HCT116 (cell line): Measurements from ENCODE around the gene FBXL17. TPM values are rescaled to one million over a fixed set of nuclear protein-coding genes. Genes with fewer than 3 reads are reported as not detected.

ENCODE experiments used
- ATAC-seq: fragments of 200-7000 bp; cut with Tn5 transposase; 2 replicates; pipeline ENCODE4 v1.9.1; 2020; ENCODE audit warnings: mild to moderate bottlenecking, moderate library complexity
- BruUV-seq: library from RNA; stranded (reverse); fragments of 400-500 nt; replicated peaks from 2 replicates; lab custom pipeline; 2021; lab: Mats Ljungman, UMichigan
- CTCF ChIA-PET: fragments of 300-600 bp; sonication (Branson Sonifier 250); formaldehyde crosslinking; loops from one replicate; lab custom pipeline; 2021; ENCODE audit warnings: antibody characterized with exemption; lab: Charles Lee
- POLR2A ChIA-PET: fragments of 300-600, 350-600 bp; sonication (Branson Sonifier 250); formaldehyde crosslinking; loops from one replicate; lab custom pipeline; 2021; ENCODE audit warnings: antibody characterized with exemption; lab: Charles Lee
- RAD21 ChIA-PET, 2 experiments: fragments of 300-600 bp; sonication (Branson Sonifier 250); formaldehyde crosslinking; loops; one replicate each; lab custom pipeline; 2023; ENCODE audit warnings: low total read pairs in 2 of 2; ENCODE audit not compliant: uncharacterized antibody in 2 of 2, unreplicated experiment in 2 of 2, low non-redundant PET in 1 of 2; lab: Charles Lee
- DNase-seq: peaks from one replicate; pipeline ENCODE4 v3.0.0-alpha.2; 2010; ENCODE audit warnings: low read depth, low spot score
- H2AFZ ChIP-seq: fragments of 200-600 bp; shearing (Covaris generic), sonication (generic); 2 replicates; pipeline ENCODE4 v1.6.1; 2017; ENCODE audit warnings: low read depth, mixed run types, mixed read lengths, antibody characterized with exemption, low read length; ENCODE audit not compliant: poor library complexity, severe bottlenecking
- H3K27ac ChIP-seq: 2 replicates; pipeline ENCODE4 v1.5.1; 2012; ENCODE audit warnings: low read depth, low read length
- H3K27me3 ChIP-seq: fragments of 200-600 bp; sonication (generic); 2 replicates; pipeline ENCODE4 v1.6.1; 2016; ENCODE audit warnings: mixed run types, low read length, mixed read lengths; ENCODE audit not compliant: insufficient read depth
- H3K36me3 ChIP-seq, 2 experiments: fragments of 200-500 bp in 1 of 2; fragments of 200-600 bp in 1 of 2; sonication (Bioruptor generic) in 1 of 2; sonication (generic) in 1 of 2; 2 replicates each; pipeline versions ENCODE4 v1.5.1 to v1.6.1; 2014 to 2016; ENCODE audit warnings: low read length in 2 of 2, inconsistent platforms in 1 of 2, mixed read lengths in 1 of 2, mixed run types in 1 of 2; ENCODE audit not compliant: insufficient read depth in 2 of 2, control insufficient read depth in 1 of 2
- H3K4me1 ChIP-seq, 2 experiments: fragments of 200-600 bp in 1 of 2; sonication (generic) in 1 of 2; 2 replicates each; pipeline versions ENCODE4 v1.5.1 to v1.6.1; 2012 to 2017; ENCODE audit warnings: low read length in 2 of 2, inconsistent platforms in 1 of 2, mild to moderate bottlenecking in 1 of 2, mixed read lengths in 1 of 2, mixed run types in 1 of 2, moderate library complexity in 1 of 2; ENCODE audit not compliant: insufficient read depth in 2 of 2, control insufficient read depth in 1 of 2
- H3K4me2 ChIP-seq: fragments of 200-600 bp; sonication (generic); 2 replicates; pipeline ENCODE4 v1.6.1; 2017; ENCODE audit warnings: mixed run types, low read length, mixed read lengths
- H3K4me3 ChIP-seq, 2 experiments: fragments of 200-600 bp in 1 of 2; sonication (generic) in 1 of 2; replicated peaks in 1 of 2; 2 replicates each; pipeline ENCODE4 v1.5.1; 2011 to 2016; ENCODE audit warnings: low read length in 2 of 2, control low read depth in 1 of 2, low read depth in 1 of 2, mild to moderate bottlenecking in 1 of 2, mixed read lengths in 1 of 2, mixed run types in 1 of 2
- H3K79me2 ChIP-seq: fragments of 200-600 bp; sonication (generic); 2 replicates; pipeline ENCODE4 v1.6.1; 2017; ENCODE audit warnings: mild to moderate bottlenecking, mixed run types, low read length, moderate library complexity, mixed read lengths; ENCODE audit not compliant: insufficient read depth
- H3K9ac ChIP-seq: fragments of 200-600 bp; sonication (generic); 2 replicates; pipeline ENCODE4 v1.6.1; 2016; ENCODE audit warnings: low read length, mixed read lengths
- H3K9me2 ChIP-seq: fragments of 200-600 bp; sonication (generic), shearing (Covaris generic); 2 replicates; pipeline ENCODE4 v1.6.1; 2017; ENCODE audit warnings: mixed run types, mild to moderate bottlenecking, moderate library complexity; ENCODE audit not compliant: insufficient read depth
- H3K9me3 ChIP-seq, 2 experiments: fragments of 200-500 bp in 1 of 2; fragments of 200-600 bp in 1 of 2; sonication (Bioruptor generic) in 1 of 2; sonication (generic) in 1 of 2; 2 replicates each; pipeline ENCODE4 v1.6.1; 2014 to 2017; ENCODE audit warnings: low read length in 2 of 2, mixed read lengths in 2 of 2, inconsistent platforms in 1 of 2, low read depth in 1 of 2, mild to moderate bottlenecking in 1 of 2, mixed run types in 1 of 2, moderate library complexity in 1 of 2; ENCODE audit not compliant: control insufficient read depth in 1 of 2, insufficient read depth in 1 of 2
- H4K20me1 ChIP-seq: fragments of 200-600 bp; sonication (generic), shearing (Covaris generic); 2 replicates; pipeline ENCODE4 v1.6.1; 2017; ENCODE audit warnings: mixed run types, mild to moderate bottlenecking, moderate library complexity; ENCODE audit not compliant: insufficient read depth
- ATF3 ChIP-seq: IDR thresholded peaks from 2 replicates; pipeline ENCODE4 v1.6.1; 2012
- CBX3 ChIP-seq: IDR thresholded peaks from 2 replicates; pipeline ENCODE4 v1.6.1; 2012; ENCODE audit warnings: low read depth
- CEBPB ChIP-seq: IDR thresholded peaks from 2 replicates; pipeline ENCODE4 v1.6.1; 2012; ENCODE audit warnings: low read depth
- CTCF ChIP-seq, 3 experiments: fragments of 200-600 bp in 1 of 3; sonication (generic) in 1 of 3; IDR thresholded peaks in 2 of 3; conservative IDR thresholded peaks in 1 of 3; 2 replicates each; pipeline ENCODE4 v1.5.1; 2012 to 2017; ENCODE audit warnings: low read depth in 2 of 3, low read length in 2 of 3, antibody characterized with exemption in 1 of 3, borderline replicate concordance in 1 of 3, control low read depth in 1 of 3, mild to moderate bottlenecking in 1 of 3, mixed read lengths in 1 of 3, mixed run types in 1 of 3, moderate library complexity in 1 of 3; ENCODE audit not compliant: insufficient read depth in 1 of 3
- EGR1 ChIP-seq: IDR thresholded peaks from 2 replicates; pipeline ENCODE4 v1.6.1; 2012; ENCODE audit warnings: low read depth
- ELF1 ChIP-seq: IDR thresholded peaks from 2 replicates; pipeline ENCODE4 v1.6.1; 2012; ENCODE audit warnings: low read depth, borderline replicate concordance
- EZH2phosphoT487 ChIP-seq: fragments of 200-600 bp; IDR thresholded peaks from 2 replicates; pipeline ENCODE4 v1.6.1; 2018; ENCODE audit warnings: antibody characterized with exemption, borderline replicate concordance
- FOSL1 ChIP-seq: IDR thresholded peaks from 2 replicates; pipeline ENCODE4 v1.6.1; 2012; ENCODE audit warnings: low read depth
- JUND ChIP-seq: IDR thresholded peaks from 2 replicates; pipeline ENCODE4 v1.6.1; 2012
- POLR2A ChIP-seq: IDR thresholded peaks from 2 replicates; pipeline ENCODE4 v1.7.0; 2011; ENCODE audit warnings: borderline replicate concordance; ENCODE audit not compliant: insufficient read depth, insufficient read length; ENCODE audit errors: extremely low read depth
- POLR2AphosphoS5 ChIP-seq: IDR thresholded peaks from 2 replicates; pipeline ENCODE4 v1.6.1; 2011; ENCODE audit warnings: mild to moderate bottlenecking, low read depth, low read length, moderate library complexity
- RAD21 ChIP-seq: IDR thresholded peaks from 2 replicates; pipeline ENCODE4 v1.6.1; 2012; ENCODE audit warnings: low read depth, mild to moderate bottlenecking
- SIN3A ChIP-seq: IDR thresholded peaks from 2 replicates; pipeline ENCODE4 v1.6.1; 2012; ENCODE audit warnings: low read depth
- SP1 ChIP-seq: IDR thresholded peaks from 2 replicates; pipeline ENCODE4 v1.6.1; 2012; ENCODE audit warnings: low read depth
- SRF ChIP-seq: IDR thresholded peaks from 2 replicates; pipeline ENCODE4 v1.6.1; 2012; ENCODE audit warnings: low read depth
- TCF7L2 ChIP-seq: IDR thresholded peaks from 2 replicates; pipeline ENCODE4 v1.7.0; 2011; ENCODE audit warnings: borderline replicate concordance, inconsistent platforms; ENCODE audit not compliant: insufficient read depth, insufficient read length; ENCODE audit errors: extremely low read depth
- ZBTB33 ChIP-seq: IDR thresholded peaks from 2 replicates; pipeline ENCODE4 v1.6.1; 2011; ENCODE audit warnings: mild to moderate bottlenecking, low read length, moderate library complexity; ENCODE audit not compliant: insufficient replicate concordance; ENCODE audit errors: extremely low read depth
- ZFX ChIP-seq: fragments of 450-650 bp; IDR thresholded peaks from 2 replicates; pipeline ENCODE4 v1.6.1; 2017
- ZNF274 ChIP-seq: fragments of 200-500 bp; sonication (Bioruptor generic); IDR thresholded peaks from 2 replicates; pipeline ENCODE4 v1.6.1; 2014; ENCODE audit warnings: mild to moderate bottlenecking, low read depth, low read length, inconsistent platforms
- intact Hi-C: fragments of 100-400 bp; cut with micrococcal nuclease; formaldehyde crosslinking; loops from 2 replicates; pipeline ENCODE4 v1.10.0; 2022
- total RNA-seq: library from RNA; stranded (reverse); gene quantifications from one replicate; pipeline ENCODE4 v1.2.1, GENCODE V29; 2021; ENCODE audit not compliant: unreplicated experiment

FBXL17 gene
- total RNA-seq, 1 experiment from 2014 or later = 9.4 TPM

DNA sequence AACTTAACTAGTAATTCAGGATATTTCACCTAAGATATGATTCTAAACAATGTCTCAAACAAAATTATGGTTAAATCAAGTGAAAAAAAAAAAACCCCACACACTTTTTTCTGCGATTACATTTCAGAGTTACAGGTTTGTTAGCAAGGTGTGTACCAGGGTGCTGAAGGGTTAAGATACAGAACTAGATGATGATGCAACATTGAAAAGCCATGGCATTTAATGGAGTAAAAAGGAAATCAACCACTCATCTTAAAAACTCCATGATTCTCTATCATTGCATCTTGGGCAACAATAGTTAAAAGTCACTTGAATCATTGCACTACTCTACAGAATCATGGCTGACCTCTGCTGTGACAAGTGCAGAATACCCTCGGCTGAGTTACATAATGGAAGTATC lies 440.9 kb downstream of the FBXL17 start:
- Histone ChIP-seq H3K9ac (no peak overlapping the region), H3K27me3 (no peaks in the 10 kb centered on the region), H3K79me2 (no peaks in the 10 kb centered on the region), H3K27ac (no peak overlapping the region), H3K36me3 (no peaks in the 10 kb centered on the region), H3K4me3 (no peak overlapping the region), H4K20me1 (no peaks in the 10 kb centered on the region), H3K4me1 (no peaks in the 10 kb centered on the region), H3K9me3 (no peaks in the 10 kb centered on the region), H3K9me2 (no peaks in the 10 kb centered on the region), H2AFZ (no peak overlapping the region), H3K4me2 (no peak overlapping the region)
- no peak for ATAC-seq
- ChIA-PET POLR2A (no interaction called here), RAD21 (no interaction called here), CTCF (no interaction called here)
- intact Hi-C loops = no loop called here
- BruUV-seq = no TSS peak
- no peak for DNase-seq
- TF ChIP-seq POLR2A = no peak
- TF ChIP-seq ATF3 = no peak
- TF ChIP-seq EGR1 = no peak
- TF ChIP-seq FOSL1 = no peak
- no peak for TF ChIP-seq TCF7L2
- no peak for TF ChIP-seq EZH2phosphoT487
- TF ChIP-seq SIN3A = no peak
- no peak for TF ChIP-seq CTCF (IDR thresholded peaks at IDR 0.05 in 2 of 3, conservative IDR thresholded peaks at IDR 0.05 in 1 of 3; ENCODE audit: borderline replicate concordance in 1 of 3, insufficient read depth in 1 of 3, low read depth in 2 of 3, low read length in 2 of 3)
- TF ChIP-seq CBX3 = no peak
- TF ChIP-seq RAD21 = no peak
- no peak for TF ChIP-seq POLR2AphosphoS5
- no peak for TF ChIP-seq SRF
- no peak for TF ChIP-seq JUND
- TF ChIP-seq ZNF274 = no peak
- TF ChIP-seq CEBPB = no peak
- TF ChIP-seq ZFX = no peak
- TF ChIP-seq ZBTB33 = no peak
- TF ChIP-seq SP1 = no peak
- no peak for TF ChIP-seq ELF1
